ENCODE measurements around the gene IER3. TPM values are rescaled to one million over a fixed set of nuclear protein-coding genes. Genes with fewer than 3 reads are reported as not detected.
A peak's percentile ranks its signal among the peaks of the same experiment; 100 is the strongest.

IER3 gene
- total and polyA plus RNA-seq, 9 of the 15 experiments (the other 6 are each of a cell fraction or from before 2014, with no cell fraction given): 1.5 to 30.0 (median 11.5) TPM

DNA sequence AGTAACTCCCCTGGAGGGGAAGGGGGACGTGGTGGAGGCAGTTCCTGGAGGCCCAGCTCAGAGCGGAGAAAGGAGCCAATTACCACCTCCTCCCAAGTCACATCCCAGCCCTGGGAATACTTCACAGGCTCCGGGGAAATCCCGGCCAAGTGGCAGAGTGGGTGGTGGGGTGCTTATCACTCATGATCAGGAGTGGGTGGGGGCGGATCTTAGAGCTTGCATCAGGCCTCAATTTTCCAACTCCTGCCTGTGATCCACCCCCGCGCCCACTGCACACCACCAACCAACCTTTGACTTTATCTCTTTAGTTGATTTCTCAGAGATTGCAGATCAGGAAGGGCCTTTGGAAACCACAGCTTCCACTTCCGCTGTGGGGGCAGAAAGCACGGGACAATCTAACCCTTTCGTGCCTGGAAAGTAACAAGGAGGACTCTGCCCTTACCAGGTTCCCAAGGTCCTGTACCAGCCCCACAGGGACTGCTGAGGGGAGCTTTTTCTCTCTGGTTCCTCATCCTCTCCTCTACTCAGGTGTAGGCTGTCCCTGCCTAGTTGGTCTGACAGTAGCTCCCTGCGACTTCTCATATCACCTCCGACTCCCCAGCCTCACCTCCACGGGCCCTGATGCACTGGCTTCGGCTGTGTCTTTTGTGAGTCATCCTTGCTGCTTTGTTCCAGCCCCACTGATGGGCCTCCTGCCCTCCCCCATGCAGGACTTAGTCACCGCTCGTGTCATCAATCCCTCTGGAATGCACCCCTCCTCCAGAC is 24.9 kb upstream of the IER3 start (continued):
- TF ChIP-seq, protein P1, sequence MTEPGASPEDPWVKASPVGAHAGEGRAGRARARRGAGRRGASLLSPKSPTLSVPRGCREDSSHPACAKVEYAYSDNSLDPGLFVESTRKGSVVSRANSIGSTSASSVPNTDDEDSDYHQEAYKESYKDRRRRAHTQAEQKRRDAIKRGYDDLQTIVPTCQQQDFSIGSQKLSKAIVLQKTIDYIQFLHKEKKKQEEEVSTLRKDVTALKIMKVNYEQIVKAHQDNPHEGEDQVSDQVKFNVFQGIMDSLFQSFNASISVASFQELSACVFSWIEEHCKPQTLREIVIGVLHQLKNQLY (CRISPR knock-in tag; conservative IDR thresholded peaks at IDR 0.05): no peak
- TF ChIP-seq, protein P2, sequence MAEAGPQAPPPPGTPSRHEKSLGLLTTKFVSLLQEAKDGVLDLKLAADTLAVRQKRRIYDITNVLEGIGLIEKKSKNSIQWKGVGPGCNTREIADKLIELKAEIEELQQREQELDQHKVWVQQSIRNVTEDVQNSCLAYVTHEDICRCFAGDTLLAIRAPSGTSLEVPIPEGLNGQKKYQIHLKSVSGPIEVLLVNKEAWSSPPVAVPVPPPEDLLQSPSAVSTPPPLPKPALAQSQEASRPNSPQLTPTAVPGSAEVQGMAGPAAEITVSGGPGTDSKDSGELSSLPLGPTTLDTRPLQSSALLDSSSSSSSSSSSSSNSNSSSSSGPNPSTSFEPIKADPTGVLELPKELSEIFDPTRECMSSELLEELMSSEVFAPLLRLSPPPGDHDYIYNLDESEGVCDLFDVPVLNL (CRISPR knock-in tag; IDR thresholded peaks at IDR 0.05; ENCODE audit: low read depth): no peak
- TF ChIP-seq, protein P3, sequence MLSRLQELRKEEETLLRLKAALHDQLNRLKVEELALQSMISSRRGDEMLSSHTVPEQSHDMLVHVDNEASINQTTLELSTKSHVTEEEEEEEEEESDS (CRISPR knock-in tag; IDR thresholded peaks at IDR 0.05): no peak
- TF ChIP-seq CBX3 (IDR thresholded peaks at IDR 0.05; ENCODE audit: borderline replicate concordance in 1 of 2, low read length in 2 of 2): peak in 1 of 2 experiments; percentile 28; a peak in 2 of 3 replicates
- no peak for TF ChIP-seq KLF10 (CRISPR knock-in tag; IDR thresholded peaks at IDR 0.05)
- TF ChIP-seq ZNF778 (CRISPR knock-in tag; IDR thresholded peaks at IDR 0.05): no peak
- TF ChIP-seq NFIX (CRISPR knock-in tag; IDR thresholded peaks at IDR 0.05; ENCODE audit: low read depth): no peak
- TF ChIP-seq NELFE (IDR thresholded peaks at IDR 0.05; ENCODE audit: insufficient read depth, insufficient read length): no peak
- no peak for TF ChIP-seq POU5F1 (IDR thresholded peaks at IDR 0.05; ENCODE audit: borderline replicate concordance, low read depth, low read length, partially characterized antibody)
- TF ChIP-seq, protein P4, sequence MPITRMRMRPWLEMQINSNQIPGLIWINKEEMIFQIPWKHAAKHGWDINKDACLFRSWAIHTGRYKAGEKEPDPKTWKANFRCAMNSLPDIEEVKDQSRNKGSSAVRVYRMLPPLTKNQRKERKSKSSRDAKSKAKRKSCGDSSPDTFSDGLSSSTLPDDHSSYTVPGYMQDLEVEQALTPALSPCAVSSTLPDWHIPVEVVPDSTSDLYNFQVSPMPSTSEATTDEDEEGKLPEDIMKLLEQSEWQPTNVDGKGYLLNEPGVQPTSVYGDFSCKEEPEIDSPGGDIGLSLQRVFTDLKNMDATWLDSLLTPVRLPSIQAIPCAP (CRISPR knock-in tag; IDR thresholded peaks at IDR 0.05; ENCODE audit: borderline replicate concordance): no peak
- no peak for TF ChIP-seq BRF2 (IDR thresholded peaks at IDR 0.05; ENCODE audit: borderline replicate concordance, insufficient read depth, insufficient read length)
- TF ChIP-seq, protein P5, sequence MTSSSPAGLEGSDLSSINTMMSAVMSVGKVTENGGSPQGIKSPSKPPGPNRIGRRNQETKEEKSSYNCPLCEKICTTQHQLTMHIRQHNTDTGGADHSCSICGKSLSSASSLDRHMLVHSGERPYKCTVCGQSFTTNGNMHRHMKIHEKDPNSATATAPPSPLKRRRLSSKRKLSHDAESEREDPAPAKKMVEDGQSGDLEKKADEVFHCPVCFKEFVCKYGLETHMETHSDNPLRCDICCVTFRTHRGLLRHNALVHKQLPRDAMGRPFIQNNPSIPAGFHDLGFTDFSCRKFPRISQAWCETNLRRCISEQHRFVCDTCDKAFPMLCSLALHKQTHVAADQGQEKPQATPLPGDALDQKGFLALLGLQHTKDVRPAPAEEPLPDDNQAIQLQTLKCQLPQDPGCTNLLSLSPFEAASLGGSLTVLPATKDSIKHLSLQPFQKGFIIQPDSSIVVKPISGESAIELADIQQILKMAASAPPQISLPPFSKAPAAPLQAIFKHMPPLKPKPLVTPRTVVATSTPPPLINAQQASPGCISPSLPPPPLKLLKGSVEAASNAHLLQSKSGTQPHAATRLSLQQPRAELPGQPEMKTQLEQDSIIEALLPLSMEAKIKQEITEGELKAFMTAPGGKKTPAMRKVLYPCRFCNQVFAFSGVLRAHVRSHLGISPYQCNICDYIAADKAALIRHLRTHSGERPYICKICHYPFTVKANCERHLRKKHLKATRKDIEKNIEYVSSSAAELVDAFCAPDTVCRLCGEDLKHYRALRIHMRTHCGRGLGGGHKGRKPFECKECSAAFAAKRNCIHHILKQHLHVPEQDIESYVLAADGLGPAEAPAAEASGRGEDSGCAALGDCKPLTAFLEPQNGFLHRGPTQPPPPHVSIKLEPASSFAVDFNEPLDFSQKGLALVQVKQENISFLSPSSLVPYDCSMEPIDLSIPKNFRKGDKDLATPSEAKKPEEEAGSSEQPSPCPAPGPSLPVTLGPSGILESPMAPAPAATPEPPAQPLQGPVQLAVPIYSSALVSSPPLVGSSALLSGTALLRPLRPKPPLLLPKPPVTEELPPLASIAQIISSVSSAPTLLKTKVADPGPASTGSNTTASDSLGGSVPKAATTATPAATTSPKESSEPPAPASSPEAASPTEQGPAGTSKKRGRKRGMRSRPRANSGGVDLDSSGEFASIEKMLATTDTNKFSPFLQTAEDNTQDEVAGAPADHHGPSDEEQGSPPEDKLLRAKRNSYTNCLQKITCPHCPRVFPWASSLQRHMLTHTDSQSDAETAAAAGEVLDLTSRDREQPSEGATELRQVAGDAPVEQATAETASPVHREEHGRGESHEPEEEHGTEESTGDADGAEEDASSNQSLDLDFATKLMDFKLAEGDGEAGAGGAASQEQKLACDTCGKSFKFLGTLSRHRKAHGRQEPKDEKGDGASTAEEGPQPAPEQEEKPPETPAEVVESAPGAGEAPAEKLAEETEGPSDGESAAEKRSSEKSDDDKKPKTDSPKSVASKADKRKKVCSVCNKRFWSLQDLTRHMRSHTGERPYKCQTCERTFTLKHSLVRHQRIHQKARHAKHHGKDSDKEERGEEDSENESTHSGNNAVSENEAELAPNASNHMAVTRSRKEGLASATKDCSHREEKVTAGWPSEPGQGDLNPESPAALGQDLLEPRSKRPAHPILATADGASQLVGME (CRISPR knock-in tag; IDR thresholded peaks at IDR 0.05): no peak
- TF ChIP-seq KLF13 (tag; IDR thresholded peaks at IDR 0.05; ENCODE audit: borderline replicate concordance, low read depth): no peak
- peak; percentile 94 for TF ChIP-seq TARDBP (IDR thresholded peaks at IDR 0.05)
- no peak for TF ChIP-seq IFI16 (CRISPR knock-in tag; IDR thresholded peaks at IDR 0.05)
- no peak for TF ChIP-seq RFX1 (IDR thresholded peaks at IDR 0.05)
